CD4-positive, alpha-beta T cell treated with Interleukin-6 for 4 hours (primary cell): ENCODE data around the gene GFAP.
A peak's percentile ranks its signal among the peaks of the same experiment; 100 is the strongest.
"Not testable (repeated sequence)": the region's sequence is repeated elsewhere in the genome, so short reads cannot be mapped to it uniquely, and the experiment has no call there.

Experiments used
- DNase-seq: peaks from one replicate; pipeline ENCODE4 v3.0.0-alpha.2; 2020; ENCODE audit warnings: mixed read lengths

GFAP gene

DNA sequence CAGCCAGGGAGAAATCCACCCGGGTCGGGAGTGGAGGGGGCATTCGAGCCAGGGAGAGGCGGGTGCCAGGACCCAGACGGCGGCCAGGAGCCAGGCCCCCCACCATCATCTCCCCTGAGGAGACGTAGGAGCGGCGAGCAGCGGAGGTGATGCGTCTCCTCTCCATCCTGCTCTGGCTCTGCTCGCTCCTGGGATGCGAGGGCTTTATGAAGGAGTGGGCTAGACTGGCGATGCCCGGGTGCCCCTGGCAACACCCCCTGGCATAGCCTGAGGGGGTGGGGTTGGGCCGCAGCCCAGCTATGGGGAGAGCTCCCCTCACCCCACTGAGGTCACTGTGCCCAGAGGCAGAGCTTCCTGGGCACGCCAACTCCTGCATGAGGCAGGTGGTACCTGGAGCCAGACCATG lies at the start of gene GFAP:
Gene GFAP (minus strand): TSS at position 180 of the 406 bp plus-strand sequence. CDS start 14 bp downstream, at position 166.
- no peak for DNase-seq

DNA sequence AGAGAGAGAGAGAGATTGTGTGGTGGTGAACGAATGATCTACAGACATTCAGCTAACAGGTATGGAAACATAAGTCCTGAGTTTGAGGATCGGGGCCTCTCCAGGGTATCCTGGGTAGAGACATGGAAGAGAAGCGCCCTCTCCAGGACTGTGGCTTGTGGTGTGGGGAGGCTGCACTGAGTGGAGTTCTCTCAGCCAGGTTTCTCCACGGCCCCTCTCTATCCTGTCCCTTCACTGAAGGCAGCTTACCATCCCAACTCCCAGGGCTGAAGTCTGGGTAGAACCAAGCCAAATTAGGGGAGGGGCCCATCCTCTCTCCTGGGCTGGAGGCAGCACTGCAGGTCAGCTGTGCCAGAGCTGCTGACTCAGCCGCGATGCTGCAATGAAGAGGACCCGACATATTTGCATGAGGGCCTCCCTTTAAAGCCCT lies 46.6 kb upstream of the GFAP start:
- no peak for DNase-seq

DNA sequence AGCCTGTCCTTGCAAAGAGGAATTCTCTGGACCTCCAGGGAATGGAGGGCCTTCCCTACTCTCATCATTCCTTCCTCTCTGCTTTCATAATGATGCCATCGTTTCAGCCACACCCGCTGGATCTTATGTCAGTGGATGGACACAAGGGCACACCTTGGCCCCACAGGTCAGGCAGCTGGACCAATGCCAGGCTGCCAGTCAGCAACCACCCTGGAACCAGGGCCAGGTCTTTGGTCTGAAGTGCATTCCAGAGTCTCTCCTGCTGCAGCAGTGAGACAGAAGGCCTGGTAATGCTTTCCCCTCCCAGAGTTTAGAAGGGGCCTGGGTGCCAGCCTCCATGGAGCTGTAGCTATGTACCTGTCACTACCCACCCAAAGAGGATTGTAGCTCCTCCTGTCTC lies 45.4 kb upstream of the GFAP start:
- DNase-seq, result no peak

DNA sequence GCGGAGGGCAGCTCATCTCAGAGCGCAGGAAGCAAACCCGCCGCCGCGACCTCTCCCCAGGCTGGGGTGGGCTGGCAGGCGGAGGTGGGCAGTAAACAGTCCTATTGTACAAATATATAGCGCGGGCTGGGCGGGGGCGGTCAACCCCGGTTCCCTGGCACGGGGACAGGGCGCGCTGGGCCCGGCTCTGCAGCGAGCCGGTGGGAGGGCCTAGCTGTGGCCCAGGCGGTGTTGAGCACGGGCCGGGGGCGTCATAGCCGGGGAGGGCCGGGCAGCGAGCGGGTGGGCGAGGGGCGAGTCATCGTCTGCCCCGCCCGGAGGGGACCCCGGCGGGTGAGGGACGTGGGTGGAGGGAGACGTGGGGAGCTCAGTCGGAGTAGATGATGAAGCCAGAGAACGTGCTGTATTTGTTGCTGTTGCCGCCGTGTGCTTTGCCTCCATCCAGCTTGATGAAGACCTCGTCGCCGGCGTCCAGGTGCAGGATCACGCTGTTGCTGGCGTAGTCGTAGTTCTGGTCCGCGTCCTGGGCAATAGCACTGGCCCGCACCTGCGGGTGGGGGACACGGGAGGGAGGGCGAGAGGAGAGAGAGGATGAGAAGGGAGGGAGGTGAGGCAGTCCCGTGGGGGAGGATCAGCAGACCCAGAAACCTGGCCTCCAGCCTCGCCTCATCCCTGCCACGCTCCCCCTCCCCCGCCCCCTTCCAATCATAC lies 44.7 kb upstream of the GFAP start:
- no peak for DNase-seq

DNA sequence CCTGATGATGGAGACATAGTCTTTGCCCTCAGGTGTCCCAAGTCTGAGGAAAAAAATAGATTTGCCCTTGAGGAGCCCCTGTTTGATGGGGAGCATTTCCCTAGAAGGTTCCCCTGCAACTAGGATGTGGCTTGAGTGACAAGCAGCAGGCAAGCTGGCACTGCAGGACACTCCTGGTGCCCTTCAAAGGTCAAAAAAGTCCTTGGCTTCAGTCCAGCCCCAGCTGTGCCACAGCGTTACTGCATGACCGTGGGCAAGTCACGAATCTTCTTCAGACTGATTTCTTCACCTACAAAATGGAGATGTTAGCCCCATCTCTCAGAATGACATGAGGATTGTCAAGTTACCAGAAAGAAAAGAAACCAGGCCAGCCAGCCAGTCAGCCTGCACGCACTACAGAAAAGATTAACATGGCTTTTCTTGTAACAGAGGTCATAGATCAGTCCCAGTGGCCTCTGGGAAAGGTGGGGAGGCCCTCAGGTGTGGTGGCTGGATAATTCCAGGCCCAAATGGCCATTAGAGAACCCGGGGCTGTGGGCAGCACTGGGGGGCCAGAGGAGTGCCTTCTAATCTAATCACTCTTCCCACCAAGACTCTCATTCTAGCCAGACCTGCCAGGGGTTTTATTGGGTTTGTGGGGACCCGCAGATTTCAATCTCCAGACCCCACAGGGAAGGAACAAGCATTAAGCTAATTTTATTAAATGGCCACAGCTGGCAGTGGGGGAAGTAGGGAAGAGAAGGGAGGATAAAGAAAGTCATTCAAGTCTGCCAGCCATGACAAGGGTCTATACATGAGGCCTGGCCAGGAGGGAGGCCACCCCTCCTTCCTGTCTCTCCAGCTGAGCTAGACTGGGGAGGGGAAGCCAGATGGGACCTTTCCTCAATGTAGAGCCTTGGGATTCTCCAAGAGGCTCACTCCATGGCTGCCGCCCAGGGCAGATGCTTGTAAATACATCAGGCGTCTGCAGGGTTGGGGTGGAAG lies 42.0 kb upstream of the GFAP start:
- DNase-seq, result no peak

DNA sequence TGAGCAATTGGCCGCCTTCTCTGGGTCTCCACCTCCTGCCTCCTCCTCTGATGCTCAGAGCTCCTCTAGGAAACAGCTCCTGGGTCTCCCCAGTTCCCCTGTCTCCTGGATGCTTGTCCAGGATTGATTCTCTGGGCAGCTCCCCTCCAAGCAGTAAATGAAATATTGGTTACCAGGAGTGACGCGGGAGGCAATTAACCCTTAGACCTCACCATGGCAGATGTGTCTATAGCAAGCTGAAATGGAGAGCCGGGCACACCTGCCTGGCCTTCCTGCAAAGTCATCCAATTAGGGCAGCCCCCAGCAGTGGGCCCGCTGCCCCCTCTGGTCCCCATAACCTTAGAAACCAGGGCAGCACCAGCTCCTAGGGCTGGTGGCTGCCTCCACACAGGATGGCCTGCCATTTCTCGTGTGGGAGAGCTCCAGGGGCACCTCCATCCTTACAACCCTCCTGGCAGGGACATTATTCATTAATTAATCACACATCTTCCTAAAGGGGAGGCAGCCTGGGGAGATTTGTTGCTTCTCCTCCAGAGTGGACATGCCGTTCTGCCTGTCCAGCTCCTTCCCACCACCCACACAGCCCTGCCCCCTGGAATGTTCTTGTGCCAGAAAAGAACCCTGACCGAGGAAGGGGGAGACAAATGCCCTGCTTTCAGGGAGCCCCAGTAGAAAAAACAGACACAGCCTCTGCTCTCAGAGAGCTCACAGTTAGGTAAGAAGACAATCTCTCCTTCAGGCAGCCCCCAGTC lies 40.5 kb upstream of the GFAP start:
- no peak for DNase-seq

DNA sequence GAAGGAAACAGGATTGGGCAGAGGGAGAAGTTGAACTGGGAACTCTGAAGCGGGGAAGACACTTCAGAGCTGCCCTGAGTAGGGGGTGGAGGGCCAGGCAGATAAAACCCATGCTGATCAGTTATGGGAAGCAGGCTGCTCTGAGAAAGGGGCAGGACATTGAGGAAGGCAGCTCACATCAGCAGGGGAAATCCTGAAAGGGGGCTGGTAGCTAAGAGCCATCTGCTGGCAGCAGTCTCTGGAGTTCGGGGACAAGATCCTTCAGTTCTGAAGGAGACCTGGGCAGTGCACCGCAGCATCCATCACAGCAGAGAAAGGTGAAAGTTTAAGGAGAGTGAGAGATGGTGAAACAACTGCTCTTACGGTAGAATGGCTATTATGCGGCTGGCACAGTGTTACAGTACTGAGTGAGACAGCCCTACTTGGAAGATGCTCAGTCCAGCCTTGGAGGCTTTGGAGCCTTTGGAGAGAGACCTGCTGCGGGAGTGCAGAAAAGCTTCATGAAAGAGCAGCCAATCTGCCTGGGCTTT lies 37.7 kb upstream of the GFAP start:
- no peak for DNase-seq

DNA sequence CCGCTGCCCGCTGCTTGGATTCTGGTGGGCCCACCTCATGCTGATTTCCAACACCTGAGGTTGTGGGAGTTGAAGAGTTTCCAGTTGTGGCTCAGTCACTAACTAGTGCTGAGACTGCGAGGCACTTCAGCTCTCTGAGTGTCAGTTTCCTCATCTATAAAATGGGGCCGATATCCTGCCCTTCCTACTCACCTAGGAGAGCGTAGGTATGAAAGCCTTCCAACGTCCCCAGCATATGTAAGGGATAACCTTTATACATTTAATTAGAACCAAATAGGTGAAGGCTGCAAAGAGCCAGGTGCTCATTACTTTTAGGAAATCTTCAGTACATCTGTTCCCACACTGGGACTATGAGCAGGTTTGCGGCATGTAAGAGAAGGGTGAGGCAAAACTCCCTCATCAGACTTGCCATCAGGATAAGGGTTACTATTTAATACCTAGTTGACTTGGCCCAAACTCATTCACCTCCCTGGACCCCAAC lies 33.1 kb upstream of the GFAP start:
- no peak for DNase-seq

DNA sequence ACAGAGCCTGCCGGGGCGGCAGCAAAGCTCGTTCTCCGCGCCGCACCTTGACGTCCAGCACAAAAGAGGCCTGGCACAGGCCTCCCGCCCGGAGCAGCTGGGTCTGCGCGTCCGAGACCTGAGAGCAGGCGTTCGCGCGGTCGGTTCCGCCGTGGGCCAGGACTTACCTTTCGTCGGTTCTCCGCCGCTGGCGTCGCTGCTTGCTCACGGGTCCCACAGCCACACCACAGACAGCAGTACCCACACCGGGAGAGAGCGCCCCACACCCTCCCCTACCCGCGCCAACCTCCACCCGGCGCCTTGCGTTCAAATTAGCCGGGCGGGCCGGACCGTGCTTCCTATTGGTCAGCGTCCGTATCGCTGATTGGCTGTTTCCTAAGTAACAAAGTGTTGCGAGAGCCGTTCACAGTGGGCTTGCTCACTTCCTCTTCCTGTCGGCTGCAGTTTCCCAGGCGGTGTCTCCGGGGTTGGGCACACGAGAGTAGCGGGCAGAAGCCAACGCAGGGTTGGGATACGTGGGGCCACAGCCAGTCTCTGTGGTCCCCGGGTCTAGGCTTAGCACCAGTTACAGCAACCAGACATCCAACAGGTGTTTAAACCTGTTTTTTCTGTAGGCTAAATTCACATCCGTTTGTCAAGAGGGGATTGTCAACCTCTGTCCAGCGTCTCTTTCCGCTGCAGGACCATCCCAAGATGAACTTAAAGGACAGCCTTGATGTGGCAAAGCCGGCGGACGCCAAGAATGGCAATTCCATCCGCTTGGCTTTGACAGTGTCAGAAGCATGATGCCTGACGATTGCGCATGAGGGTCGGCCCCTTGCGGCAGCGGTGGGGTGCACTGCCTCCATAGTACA lies 32.4 kb upstream of the GFAP start, which contains the start of gene KIF18B:
Gene KIF18B (minus strand): TSS at position 313 of the 854 bp plus-strand sequence. CDS start 11,429 bp downstream, outside the sequence.
- peak; percentile 88 for DNase-seq

DNA sequence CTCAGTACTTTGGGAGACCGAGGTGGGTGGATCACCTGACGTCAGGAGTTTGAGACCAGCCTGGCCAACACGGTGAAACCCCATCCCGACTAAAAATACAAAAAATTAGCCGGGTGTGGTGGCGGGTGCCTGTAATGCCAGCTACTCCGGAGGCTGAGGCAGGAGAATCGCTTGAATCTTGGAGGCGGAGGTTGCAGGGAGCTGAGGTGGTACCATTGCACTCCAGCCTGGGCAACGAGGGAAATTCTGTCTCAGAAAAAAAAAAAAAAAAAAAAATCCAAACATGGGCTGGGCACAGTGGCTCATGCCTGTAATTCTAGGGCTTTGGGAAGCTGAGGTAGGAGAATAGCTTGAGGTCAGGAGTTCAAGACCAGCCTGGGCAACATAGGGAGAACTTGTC lies 30.4 kb upstream of the GFAP start:
- not testable (repeated sequence) for DNase-seq

DNA sequence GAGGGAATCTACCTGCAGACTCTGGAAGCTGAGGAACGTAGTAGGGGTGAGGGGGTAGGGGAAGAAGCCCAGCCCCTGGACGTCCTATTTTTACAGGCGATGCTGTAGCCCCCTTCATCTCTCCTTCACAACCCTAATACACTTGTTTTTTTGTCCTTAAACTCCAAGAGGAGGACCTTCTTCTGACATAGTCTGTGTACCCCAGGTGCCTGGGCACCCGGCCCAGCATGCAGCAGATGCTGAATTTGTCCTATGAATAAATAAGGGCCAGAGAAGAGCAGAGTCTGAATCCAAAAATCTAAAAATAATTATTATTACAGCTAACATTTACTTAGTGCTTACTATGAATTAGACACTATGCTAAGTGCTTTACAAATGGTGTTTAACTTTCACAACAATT lies 27.2 kb upstream of the GFAP start:
- DNase-seq, result no peak

DNA sequence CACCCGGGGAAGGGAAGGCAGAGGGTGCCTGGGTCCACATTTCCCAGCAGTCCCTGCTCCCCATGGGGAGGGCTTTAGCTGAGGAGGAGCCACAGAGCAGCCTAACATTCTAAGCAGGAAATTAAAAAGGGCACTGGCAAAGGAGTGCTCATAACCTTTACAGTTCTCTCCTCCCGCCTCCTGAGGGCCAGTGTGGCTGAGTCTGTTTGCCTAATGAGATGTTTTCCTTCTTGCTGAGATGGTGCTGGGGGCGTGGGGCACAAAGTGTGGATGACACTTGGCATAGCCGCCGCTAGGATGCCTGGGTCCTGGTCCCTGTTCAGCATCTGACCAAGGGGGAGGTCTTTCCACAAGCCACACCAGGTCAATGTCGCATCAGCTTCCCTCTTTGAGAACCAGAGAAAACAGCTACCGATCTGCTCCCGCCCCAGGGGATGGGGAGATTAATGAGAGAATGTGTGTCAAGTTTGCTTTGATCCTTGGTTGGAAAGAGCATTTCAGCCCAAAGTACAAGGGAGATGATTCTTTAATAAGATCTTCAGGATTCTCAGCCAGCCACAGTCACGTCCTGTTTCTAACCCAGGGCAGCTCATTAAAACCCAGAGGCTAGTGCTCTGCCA lies 26.5 kb upstream of the GFAP start:
- no peak for DNase-seq

DNA sequence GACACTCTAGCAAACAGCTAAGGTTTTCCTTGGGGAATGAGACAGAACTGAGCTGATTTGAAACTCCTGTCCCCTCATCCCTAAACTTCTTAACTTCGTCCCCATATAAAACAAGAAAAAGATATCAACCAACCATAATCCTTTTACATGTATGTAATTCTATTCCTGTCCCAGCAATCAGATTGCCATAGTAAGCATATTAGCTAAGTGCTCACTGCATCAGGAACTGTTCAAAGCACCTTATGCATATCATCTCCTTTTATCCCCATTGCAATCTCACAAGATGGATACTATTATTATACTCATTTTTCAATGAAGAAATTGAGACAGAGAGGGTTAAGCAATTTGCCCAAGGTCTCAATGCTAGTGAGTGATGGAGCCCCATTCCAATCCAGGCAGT lies 25.5 kb upstream of the GFAP start:
- DNase-seq, result no peak

DNA sequence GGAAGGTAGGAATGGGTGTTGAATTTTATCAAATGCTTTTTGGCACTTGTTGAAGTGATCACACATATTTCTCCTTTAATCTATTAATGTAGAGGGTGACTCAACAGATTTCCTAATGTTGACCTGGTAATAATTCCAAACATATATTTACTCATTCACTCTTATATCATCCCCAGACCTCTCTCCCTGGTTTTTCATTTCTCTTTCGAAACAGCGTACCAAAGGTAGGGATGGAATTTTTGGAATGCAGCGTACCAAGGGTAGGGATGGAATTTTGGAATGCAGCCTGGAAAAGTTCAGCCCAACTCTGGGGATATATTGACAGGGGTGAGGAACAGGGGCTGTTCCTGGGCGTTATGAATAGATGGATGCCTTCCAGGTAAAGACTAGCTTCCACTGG lies 25.0 kb upstream of the GFAP start:
- no peak for DNase-seq

DNA sequence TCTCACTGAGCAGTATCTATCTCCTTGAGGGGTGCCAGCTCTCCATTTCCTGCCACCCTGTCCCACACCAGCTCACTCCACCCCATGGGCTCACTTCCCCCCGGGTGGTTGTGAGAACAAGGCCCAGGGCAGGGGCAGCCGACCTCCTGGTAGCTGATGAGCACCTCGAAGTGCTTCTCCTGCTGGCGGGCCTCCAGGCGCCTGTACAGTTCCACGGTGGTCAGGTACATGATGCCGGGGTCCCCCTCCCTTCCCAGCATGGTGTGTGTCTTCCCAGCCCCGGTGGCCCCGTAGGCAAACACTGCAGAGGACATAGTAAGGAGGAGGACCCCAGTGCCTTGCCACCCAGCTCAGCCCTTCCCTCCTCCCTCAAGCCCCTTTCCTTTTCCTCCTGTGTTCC lies 19.8 kb upstream of the GFAP start:
- no peak for DNase-seq

DNA sequence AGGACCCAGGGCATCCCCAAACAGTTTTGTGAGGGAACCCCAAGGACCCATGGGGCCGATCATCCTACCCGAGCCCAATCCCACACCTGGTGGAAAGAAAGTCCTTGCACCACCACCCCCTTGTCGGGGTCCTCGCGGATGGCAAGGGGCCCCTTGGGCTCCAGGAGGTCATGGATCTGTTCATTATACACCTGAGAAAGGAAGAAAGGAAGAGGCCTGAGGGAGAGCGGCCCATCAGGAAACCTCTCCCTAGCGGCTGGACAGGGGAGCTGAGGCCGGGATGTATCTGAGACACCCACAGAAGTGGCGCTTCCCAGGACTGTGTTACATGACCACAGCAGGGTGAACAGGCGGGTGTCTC lies 19.4 kb upstream of the GFAP start:
- no peak for DNase-seq

DNA sequence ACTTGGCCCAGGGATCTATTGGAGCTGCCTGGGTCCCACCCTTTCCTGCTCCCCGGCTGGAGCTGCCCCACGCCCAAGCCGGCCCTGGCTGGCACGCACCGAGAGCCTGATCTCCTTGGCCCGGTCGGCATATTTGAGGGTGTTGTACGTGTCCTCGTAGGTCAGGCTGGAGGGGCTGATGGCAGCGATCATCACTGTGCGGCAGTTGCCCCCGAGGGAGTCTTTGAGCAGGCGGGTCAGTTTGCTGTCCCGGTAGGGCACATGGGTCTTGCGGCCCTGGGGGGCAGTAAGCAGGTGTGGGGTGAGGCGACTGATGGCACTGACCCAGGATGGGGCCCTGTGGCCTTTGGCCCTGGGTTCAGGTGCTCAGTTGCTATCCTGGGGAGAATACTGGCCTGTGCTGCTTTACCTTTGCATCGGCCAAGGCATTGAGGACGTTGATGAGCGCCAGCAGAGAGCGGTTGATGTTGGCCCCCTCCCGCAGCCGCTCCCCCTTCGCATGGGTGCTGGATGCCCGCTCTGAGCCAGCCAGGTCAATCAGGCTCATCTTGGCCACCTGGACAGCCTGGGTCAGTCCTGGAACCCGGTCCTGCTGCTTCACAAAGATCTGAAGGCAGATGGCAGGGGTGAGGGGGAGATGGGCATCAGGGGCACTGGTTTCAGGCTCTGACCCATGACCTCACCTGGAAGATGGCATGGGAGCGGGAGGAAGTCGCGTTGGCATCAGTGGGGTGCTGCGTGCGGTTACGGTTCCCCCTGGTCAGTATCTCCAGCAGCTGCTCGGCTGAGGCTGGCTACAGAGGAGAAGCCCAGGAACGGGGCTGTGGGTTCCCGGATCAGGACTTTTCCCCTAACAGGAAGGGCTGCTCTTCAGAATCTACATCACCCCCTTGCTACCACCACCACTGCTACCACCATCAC lies 18.8 kb upstream of the GFAP start:
- DNase-seq, result no peak

DNA sequence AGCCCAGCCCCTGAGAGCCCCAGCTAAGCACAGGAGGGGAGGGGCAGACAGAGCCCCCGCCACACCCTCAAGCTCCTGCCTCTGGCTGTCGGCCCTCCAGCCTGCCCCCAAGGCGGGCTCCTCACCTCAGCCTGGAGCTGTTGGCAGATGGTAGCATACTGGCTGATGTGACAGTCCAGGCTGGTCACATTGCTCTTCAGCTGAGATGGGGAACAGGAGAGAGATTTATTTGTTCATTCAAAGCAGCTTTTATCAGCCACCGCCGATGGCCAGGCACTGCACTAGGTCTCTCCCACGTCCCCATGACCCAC lies 17.4 kb upstream of the GFAP start:
- no peak for DNase-seq

DNA sequence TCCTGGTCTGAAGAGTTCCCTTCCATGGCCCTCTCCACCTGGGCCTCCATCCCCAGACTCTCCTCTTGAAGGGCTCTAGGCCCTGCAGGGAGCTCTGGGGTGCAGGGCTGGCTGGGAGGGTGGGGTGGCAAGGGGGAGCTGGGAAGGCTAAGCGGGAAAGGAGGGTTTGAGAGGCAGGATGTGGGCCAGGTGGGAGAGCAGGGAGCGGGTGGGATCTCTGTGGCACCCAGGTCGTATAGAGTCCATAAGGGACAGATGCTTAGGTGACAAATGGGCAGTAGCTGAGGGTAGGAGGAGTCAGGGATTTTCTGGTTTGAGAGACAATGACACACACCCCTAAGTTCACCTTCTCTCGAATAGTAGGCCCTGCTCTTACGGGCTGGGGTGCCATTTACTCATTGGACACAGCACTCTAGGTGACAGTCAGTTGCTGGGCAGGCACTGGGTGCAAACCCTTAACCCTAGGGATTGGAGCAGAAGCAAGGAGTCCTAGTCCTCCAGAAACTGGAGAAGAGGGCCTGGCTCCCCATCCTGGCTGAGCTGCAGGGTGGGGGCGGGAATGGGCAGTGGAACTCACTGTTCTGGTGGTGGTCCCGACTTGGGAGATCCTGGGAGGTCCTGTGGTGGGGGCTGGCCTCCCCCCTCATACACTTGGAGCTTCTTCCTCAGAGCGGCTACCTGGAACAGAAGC lies 16.9 kb upstream of the GFAP start:
- DNase-seq, result no peak

DNA sequence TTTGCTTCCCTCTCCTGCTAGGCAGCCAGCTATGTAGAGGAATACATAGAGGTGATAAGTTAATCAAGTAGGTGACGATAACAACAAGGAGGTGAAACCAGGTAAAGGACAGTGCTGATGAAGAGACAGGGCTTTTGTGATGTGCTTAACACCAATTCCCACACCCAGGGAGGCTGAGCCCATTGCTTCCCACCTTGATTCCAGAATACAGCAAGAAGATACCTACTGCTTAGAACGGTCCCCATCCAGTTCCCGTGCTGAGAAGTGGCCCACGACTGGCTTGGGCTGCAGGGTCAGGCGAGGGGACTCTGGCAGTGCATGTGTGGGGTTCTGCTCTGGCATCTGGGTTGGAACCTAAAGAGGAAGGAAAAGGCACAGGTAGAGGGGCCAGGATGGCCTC lies 16.1 kb upstream of the GFAP start:
- no peak for DNase-seq
